HG03066 (cell line): ENCODE results near the gene CCDC141.

ENCODE experiments used
- ATAC-seq: cut with Tn5 transposase; IDR thresholded peaks from one replicate; pipeline ENCODE4 v1.9.1; 2021; ENCODE audit warnings: low read depth; ENCODE audit not compliant: unreplicated experiment

CCDC141 gene

DNA sequence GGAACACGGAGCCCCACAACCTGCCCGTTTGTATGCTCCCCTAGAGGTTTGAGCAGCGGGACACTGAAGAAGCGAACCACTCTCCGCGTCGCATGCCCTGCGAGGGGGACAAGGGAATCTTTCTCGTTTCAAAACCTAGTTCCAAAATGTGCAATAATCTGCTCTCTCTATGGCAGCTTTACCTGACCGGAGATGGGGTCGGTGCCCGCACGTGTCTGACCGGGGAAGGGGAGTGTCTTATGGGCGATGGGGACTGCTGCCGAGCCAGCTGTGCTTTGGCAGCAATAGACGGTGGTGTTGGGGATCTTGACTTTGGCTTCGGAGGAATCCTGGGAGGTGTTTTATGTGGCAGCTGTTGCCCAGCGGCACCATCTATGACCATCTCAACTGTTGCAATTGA is 250.6 kb downstream of the CCDC141 start:
- no peak for ATAC-seq

DNA sequence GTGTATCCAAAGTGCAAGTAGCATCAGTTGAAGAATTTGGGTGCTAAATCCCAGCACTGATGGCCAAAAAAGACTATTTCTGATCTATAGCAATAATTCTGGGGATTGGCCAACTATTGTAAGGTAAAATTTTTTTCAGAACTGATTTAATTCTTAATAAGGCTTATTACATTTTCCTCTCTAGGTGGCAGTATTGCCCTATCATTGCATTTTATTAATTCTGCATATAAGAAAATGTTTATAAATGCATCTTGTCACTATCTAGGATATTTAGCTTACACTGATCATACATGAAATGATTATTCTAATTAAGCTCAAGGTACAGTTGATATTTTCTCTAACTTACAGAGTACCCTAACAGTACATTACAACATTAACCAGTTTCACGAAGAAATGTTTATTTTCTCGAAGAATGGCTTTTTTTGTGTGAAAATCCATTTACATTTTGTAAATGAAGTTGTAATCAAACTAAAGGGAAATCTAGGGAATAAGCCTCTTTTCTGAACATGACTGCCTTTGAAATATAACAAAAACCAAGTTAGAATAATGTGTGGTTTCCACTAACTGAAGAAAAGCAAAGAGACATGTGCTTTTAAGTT is 253.8 kb downstream of the CCDC141 start:
- ATAC-seq, result no peak

DNA sequence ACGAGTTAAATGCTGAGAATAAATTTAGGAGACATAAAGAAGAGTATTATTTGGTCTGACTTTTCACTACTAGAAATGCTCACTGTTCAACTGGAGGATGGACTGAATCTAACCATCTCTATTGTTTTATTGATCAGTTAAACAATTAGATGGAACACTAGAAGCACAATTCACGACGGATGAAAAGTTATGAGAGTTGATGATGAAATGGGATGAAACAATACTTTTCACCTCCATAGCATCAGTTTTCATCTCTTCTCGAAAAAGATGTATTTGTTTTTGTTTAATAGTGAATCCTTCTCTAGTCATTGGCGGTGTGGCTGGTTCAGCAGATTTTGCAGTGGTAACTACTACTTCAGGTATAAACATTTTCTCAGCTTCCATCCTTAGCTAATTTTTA is 262.0 kb downstream of the CCDC141 start:
- ATAC-seq, result no peak

DNA sequence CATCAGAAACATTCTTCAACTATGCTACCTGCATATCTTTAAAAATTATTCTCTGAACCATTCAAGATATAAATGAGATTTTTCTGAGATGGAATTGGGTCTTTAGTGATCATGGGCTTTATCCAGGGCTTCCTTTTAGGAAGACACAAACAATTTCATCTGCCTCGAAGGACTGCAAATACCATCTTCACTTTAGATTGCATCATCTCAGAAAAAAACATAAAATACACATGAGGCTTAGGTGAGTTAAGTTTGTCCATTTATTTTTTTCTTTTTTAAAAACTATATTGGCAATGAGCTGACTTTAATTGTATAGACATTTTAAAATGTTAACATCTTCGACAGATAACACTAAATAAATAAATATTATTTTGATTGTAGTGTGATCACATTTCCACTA is 262.8 kb downstream of the CCDC141 start:
- no peak for ATAC-seq

DNA sequence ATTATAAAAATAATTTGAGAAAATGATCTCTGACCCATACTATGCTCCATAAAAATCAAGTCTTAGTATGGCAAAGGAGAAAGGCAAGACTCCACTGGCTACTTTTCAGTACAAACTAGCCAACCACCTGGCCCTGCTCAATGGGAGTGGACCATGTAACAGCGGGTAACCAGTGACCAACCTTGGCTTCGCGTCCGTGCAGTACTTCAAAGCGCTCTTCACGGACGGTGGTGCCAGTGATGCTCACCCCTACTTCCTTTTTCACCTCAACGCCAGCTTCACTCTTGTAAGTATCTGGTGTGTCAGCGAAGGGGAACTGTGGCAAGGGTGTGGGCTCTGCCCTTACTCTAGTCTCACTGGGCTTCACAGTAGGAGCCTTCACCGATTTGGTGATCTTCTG is 266.0 kb downstream of the CCDC141 start:
- ATAC-seq, result no peak

DNA sequence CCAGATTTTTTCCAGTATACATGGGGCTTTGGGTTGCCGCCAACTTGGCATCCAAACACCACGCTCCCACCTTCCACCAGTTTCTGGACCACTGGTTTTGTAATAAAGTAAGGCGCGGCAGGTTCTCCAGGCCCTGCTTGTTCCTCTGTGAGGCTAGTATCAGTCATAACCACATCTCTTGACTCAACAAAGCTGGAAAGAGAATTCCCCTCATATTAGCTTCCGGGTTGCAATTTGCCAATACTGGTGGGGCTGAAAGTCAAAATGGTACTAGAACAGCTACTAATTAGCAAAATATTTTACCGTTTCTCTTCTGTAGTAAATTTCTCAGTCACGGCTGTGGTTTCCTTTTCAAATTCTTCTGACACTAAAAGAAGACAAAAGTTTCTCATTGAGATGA is 267.7 kb downstream of the CCDC141 start:
- no peak for ATAC-seq
